GM18868 (cell line): ENCODE measurements around the gene TRIM16.
"Not testable (repeated sequence)": the region's sequence is repeated elsewhere in the genome, so short reads cannot be mapped to it uniquely, and the experiment has no call there.

ENCODE experiments used
- ATAC-seq: cut with Tn5 transposase; IDR thresholded peaks from one replicate; pipeline ENCODE4 v1.9.1; 2021; ENCODE audit warnings: mild to moderate bottlenecking, moderate library complexity; ENCODE audit not compliant: unreplicated experiment

TRIM16 gene

GRCh38 chr17:15619331-15620058 is 64.6 kb downstream of the TRIM16 start, which contains the start of gene FBXW10B:
Gene FBXW10B (minus strand): TSS chr17:15619704. CDS start chr17:15619512, 192 bp downstream.
- ATAC-seq: not testable (repeated sequence)

- ATAC-seq: not testable (repeated sequence)
Observed at GRCh38 chr17:15616828-15617227, 67.3 kb downstream of the TRIM16 start.

DNA sequence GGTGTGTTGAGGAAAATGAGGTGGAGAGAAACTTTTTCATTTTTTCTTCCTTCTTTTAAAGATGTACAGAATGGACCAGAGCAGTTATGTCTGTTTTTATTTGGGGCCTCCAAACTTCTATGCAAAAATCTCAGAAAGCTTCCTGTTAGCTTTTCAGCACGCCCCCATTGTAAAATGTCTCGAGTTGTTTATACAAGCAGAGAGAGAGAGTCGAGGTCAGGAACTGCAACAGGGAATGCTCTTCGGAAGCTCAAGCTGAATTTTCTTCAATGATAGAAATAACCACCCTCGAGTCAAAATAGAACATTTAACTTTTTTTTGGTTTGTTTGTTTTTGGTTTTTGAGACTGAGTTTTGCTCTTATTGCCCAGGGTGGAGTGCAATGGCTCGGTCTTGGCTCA is 68.3 kb downstream of the TRIM16 start:
- not testable (repeated sequence) for ATAC-seq

- ATAC-seq: not testable (repeated sequence)
Observed at GRCh38 chr17:15613111-15613510, 71.0 kb downstream of the TRIM16 start.

DNA sequence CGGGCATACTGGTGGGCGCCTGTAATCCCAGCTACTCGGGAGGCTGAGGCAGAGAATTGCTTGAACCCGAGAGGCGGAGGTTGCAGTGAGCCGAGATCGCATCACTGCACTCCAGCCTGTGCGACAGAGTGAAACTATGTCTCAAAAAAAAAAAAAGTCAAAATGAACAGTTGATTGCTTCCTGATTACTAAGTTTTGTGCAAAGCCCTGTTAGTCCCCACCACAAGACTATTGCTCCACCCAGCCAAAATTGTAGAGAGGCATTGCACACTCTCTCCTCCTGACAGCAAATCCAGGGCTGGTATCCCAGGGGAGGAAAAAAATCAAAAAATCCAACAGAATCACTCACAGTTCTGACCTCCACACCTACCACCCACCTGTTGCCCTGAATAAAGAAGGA is 91.2 kb downstream of the TRIM16 start:
- ATAC-seq: not testable (repeated sequence)

DNA sequence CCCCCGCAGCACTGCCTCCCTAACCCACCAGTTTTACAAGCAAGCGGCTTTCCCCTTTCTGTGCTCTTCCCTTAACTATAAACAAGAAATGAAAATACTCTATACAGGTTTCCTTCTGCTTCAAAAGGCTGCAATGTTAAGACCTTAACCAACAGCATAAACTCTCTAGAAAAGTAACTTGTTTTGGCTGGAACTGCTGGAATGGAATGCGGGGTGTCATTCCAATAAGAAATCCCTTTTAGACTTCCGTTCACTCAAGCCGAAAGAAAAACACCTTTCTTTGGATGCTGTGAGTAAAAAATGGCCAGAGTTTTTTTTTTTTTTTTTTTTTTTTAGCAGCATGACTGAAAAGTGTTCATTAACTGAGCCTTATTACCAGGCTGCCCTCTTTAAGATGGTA is 92.1 kb downstream of the TRIM16 start:
- not testable (repeated sequence) for ATAC-seq

- ATAC-seq: not testable (repeated sequence)
Observed at GRCh38 chr17:15590844-15591243, 93.3 kb downstream of the TRIM16 start.

DNA sequence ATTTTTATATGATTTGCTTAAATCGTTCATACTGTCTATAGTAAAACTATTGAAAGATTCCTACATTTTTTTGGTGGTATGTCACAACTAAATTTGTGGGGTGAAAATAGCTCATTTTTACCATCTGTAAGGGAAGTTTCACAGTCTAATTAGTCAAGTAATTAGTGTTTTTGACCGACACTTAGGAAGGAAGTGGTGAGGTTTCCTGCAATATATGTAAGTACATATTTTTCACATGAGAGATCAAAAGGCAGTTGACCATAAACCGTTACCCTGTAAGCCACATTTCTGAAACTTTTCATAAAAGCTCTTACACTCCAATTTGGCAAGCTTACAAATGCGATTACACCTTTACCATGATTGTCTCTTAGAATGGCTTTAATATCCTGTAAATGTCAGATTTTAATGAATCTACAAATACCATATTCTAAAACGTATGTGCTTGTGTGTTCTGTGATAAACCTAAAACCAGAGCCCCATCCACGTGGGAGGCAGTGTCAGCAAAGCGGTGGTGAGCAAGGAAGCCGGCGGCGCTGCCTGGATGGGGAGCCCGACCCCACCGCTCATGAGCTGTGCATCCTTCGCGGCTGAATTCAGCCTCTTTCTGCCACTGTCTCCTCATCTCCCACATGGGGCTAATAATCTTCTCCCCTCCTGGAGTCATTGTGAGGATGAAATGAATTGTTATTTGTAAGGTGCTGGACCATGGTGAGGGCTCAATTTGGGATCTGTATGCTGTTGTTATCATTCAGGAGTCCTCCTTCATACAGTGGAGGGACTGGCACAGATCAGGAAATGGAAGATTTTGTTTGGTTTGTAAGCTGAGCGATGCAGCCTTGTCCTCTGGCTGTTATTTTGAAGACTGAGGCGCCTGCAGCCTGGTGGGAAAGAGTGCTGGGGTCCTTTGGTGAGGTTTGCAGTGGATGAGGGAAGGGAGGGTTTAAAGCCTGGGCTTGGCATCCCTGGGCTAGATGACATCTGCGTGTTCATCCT is 94.3 kb downstream of the TRIM16 start:
- ATAC-seq: peak; percentile 63

GRCh38 chr17:15588017-15588416 is 96.1 kb downstream of the TRIM16 start:
- not testable (repeated sequence) for ATAC-seq

DNA sequence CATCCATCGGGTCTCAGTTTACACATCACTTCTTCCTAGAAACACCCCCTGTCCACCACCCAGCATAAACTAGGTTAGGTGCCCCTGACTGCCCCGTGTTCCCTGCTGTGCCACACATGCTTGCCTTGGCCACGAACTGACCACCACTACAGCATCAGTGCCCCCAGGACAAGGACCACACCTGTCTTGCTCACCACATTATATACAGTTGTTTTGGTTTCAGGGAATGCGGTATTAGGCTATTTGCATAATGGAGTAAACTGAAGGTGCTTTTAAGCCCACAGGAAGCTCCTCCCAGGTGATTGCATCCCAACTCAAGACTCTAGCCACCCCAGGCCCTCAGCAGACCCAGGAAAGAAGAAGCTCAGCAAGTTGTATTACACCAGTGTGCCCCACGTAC is 100.8 kb downstream of the TRIM16 start:
- not testable (repeated sequence) for ATAC-seq

DNA sequence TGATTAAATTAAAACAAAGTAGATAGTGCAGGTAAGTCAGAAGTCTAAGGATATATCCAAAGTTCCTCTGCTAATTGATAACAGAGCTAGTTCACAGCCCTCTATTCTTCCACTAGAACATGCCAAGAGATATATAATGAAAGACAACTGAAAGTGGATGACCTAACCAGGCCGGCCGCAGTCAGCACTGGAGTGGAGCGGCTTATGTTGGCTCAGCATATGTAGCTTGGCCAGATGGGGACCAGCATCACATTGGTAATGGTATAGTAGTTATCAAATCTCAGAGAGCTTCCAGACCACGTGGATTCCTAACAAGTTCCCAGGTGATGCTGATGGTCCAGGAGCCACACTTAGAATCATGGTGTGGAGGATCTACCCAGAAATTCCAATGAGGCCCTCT is 102.6 kb downstream of the TRIM16 start:
- ATAC-seq: not testable (repeated sequence)
